HepG2 (cell line): ENCODE data around the gene CSF3R. TPM values are rescaled to one million over a fixed set of nuclear protein-coding genes. Genes with fewer than 3 reads are reported as not detected.
"Not testable (repeated sequence)": the region's sequence is repeated elsewhere in the genome, so short reads cannot be mapped to it uniquely, and the experiment has no call there.

ENCODE experiments used
- ATAC-seq: fragments of 200-7000 bp; cut with Tn5 transposase; 3 replicates; pipeline ENCODE4 v1.9.1; 2020; ENCODE audit warnings: mild to moderate bottlenecking, moderate library complexity
- BruUV-seq: library from RNA; stranded (reverse); fragments of 400-500 nt; replicated peaks from 2 replicates; lab custom pipeline; 2021; lab: Mats Ljungman, UMichigan
- CTCF ChIA-PET: fragments of 300-600 bp; formaldehyde crosslinking; extraction: SDS; loops from one replicate; lab custom pipeline; 2021; ENCODE audit warnings: low total read pairs, inconsistent platforms, low intra/inter-chr PET ratio; lab: Yijun Ruan, JAX
- POLR2A ChIA-PET: fragments of 350-600 bp; sonication (Branson Sonifier 250); formaldehyde crosslinking; loops from one replicate; lab custom pipeline; 2020; ENCODE audit warnings: antibody characterized with exemption, inconsistent platforms; lab: Yijun Ruan, JAX
- DNase-seq: peaks from one replicate; pipeline ENCODE4 v3.0.0-alpha.2; 2015; ENCODE audit warnings: low spot score
- FAIRE-seq: peaks from 3 replicates; lab custom pipeline; 2011; peaks lifted over from hg19 to GRCh38; lab: Jason Lieb, UNC
- H2AFZ ChIP-seq: one replicate; pipeline ENCODE4 v1.6.1; 2011; ENCODE audit warnings: low read length, inconsistent platforms
- H3K27ac ChIP-seq: fragments of 300-600 bp; 3 replicates; pipeline ENCODE4 v1.8.0; 2011; ENCODE audit warnings: mixed run types, mild to moderate bottlenecking, mixed read lengths, low read length, inconsistent platforms; ENCODE audit not compliant: insufficient read depth; ENCODE audit errors: extremely low read length
- H3K27me3 ChIP-seq, 2 experiments: fragments of 200-600 bp in 1 of 2; 2 replicates in 1 of 2; 3 replicates in 1 of 2; pipeline versions ENCODE4 v1.6.0 to v1.8.0; 2011; ENCODE audit warnings: low read length in 2 of 2, mild to moderate bottlenecking in 2 of 2, moderate library complexity in 2 of 2, inconsistent platforms in 1 of 2; ENCODE audit not compliant: insufficient read depth in 2 of 2, control insufficient read depth in 1 of 2
- H3K36me3 ChIP-seq, 2 experiments: fragments of 200-600 bp in 1 of 2; replicated peaks in 1 of 2; 2 replicates in 1 of 2; 3 replicates in 1 of 2; pipeline versions ENCODE4 v1.5.1 to v1.8.0; 2011; ENCODE audit warnings: low read length in 2 of 2, inconsistent platforms in 1 of 2; ENCODE audit not compliant: insufficient read depth in 2 of 2, control insufficient read depth in 1 of 2
- H3K4me1 ChIP-seq: 2 replicates; pipeline ENCODE4 v1.5.1; 2012; ENCODE audit warnings: low read length, inconsistent platforms; ENCODE audit not compliant: insufficient read depth
- H3K4me2 ChIP-seq: 2 replicates; pipeline ENCODE4 v1.6.0; 2011; ENCODE audit warnings: low read depth, low read length, inconsistent platforms
- H3K4me3 ChIP-seq, 3 experiments: fragments of 200-600 bp in 1 of 3; sonication (generic), shearing (Covaris generic) in 1 of 3; replicated peaks in 1 of 3; 2 replicates each; pipeline ENCODE4 v1.5.1; 2011 to 2016; ENCODE audit warnings: low read length in 3 of 3, inconsistent platforms in 2 of 3, low read depth in 2 of 3, mild to moderate bottlenecking in 2 of 3, control low read depth in 1 of 3, mixed read lengths in 1 of 3; ENCODE audit not compliant: insufficient read depth in 1 of 3
- H3K79me2 ChIP-seq: one replicate; pipeline ENCODE4 v1.6.1; 2011; ENCODE audit warnings: low read length, inconsistent platforms; ENCODE audit not compliant: insufficient read depth
- H3K9ac ChIP-seq: 2 replicates; pipeline ENCODE4 v1.6.0; 2011; ENCODE audit warnings: mild to moderate bottlenecking, low read depth, low read length, inconsistent platforms; ENCODE audit not compliant: insufficient read depth
- H3K9me3 ChIP-seq: 2 replicates; pipeline ENCODE4 v1.5.1; 2012; ENCODE audit warnings: mild to moderate bottlenecking, low read length
- H4K20me1 ChIP-seq: 2 replicates; pipeline ENCODE4 v1.6.0; 2011; ENCODE audit warnings: inconsistent platforms, mild to moderate bottlenecking, low read length, moderate library complexity; ENCODE audit not compliant: insufficient read depth
- ATF7 ChIP-seq, 2 experiments: fragments of 450-650 bp in 1 of 2; sonication (generic) in 1 of 2; formaldehyde crosslinking in 1 of 2; IDR thresholded peaks; 2 replicates each; pipeline versions ENCODE4 v1.4.0 to v1.6.1; 2016 to 2020; ENCODE audit warnings: antibody characterized with exemption in 1 of 2, mild to moderate bottlenecking in 1 of 2, missing genetic modification reagents in 1 of 2
- PITX1 ChIP-seq: sonication (generic); formaldehyde crosslinking; IDR thresholded peaks from 2 replicates; pipeline ENCODE4 v1.5.1; 2020; ENCODE audit warnings: mild to moderate bottlenecking, missing genetic modification reagents
- ZNF768 ChIP-seq: sonication (generic); formaldehyde crosslinking; IDR thresholded peaks from 2 replicates; pipeline ENCODE4 v1.4.0; 2020; ENCODE audit warnings: missing genetic modification reagents
- WGBS: methylation state at CpG from one replicate; pipeline ENCODE4 v1.1.6; 2017; ENCODE audit warnings: low lambda C conversion rate; 5-methylcytosine and 5-hydroxymethylcytosine counted together
- in situ Hi-C: cut with HindIII; loops from 2 replicates; pipeline ENCODE4 v1.10.0; 2017; ENCODE audit warnings: low pct_unique_long_range_greater_than_20kb; ENCODE audit not compliant: extremely low pct_ligation_motif_present
- intact Hi-C: fragments of 100-400 bp; cut with micrococcal nuclease; formaldehyde crosslinking; loops from one replicate; pipeline ENCODE4 v1.10.0; 2022; ENCODE audit not compliant: unreplicated experiment
- polyA plus RNA-seq, 8 experiments: library from polyadenylated mRNA; depleted of rRNA in 3 of 8; stranded (reverse) in 7 of 8; unstranded in 1 of 8; fragments of >200 nt; fragmentation: Illumina TruSeq in 4 of 8; extraction: Trizol in 4 of 8; gene quantifications; 2 replicates each; pipeline versions ENCODE4 v1.2.1 to v1.2.3, GENCODE V29; 2011 to 2016; ENCODE audit warnings: low read depth in 4 of 8, missing spikeins in 1 of 8, mixed read lengths in 1 of 8; ENCODE audit not compliant: insufficient read depth in 1 of 8
- total RNA-seq, 5 experiments: library from RNA; depleted of rRNA; stranded (reverse); fragments of >200 nt; fragmentation: Illumina TruSeq; extraction: Trizol; gene quantifications; 2 replicates each; pipeline ENCODE4 v1.2.3, GENCODE V29; 2016; ENCODE audit warnings: low read depth in 1 of 5

Gene CSF3R
- total and polyA plus RNA-seq, 2 of the 13 experiments (the other 11 are each of a cell fraction or from before 2014, with no cell fraction given), result 11.9 to 28.8 TPM

DNA sequence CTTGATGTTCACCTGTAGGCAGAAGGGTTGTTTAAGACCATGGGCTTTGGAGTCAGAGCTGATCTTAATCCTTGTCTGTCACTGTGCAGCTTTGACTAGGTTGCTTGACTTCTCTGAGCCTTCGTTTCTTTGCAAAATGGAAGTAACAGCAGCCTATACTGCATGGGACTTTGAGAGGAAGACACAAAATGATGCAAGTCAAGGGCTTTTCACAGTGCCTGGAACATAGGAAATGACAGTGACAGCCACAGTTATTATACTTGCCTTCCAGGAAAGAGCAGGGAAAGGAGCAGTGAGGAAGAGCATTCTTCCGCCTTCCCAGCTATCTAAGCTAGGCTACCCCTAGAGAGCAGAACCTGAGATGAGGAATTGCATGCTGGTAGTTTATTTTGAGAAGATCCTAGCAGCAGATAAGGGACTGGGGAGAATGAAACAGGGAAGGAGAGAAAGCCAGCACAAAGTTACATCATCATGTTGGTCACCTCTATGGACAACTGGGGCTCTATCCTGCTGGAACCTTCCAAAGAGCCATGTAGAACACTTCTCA lies 3.1 kb downstream of the CSF3R start:
- H3K4me3 ChIP-seq, result no peak overlapping the region
- H3K4me2 ChIP-seq, result no peak overlapping the region
- no peaks in the 10 kb centered on the region for H3K9me3 ChIP-seq
- POLR2A ChIA-PET, result no interaction called here
- peaks cover 0 to 3% of the 10 kb centered on the region in 2 experiments; a peak in 1 of 5 replicates for H3K36me3 ChIP-seq
- H3K9ac ChIP-seq, result no peak overlapping the region
- peak; percentile 84; the same call in 1 of the 2 replicates for TF ChIP-seq ZNF768 (CRISPR knock-in tag)
- 0 out of 2 replicates have a peak, but pooled peaks have one; percentile 15 for TF ChIP-seq ATF7 (IDR thresholded peaks at IDR 0.05)
- TF ChIP-seq ATF7 (CRISPR knock-in tag; IDR thresholded peaks at IDR 0.05), result no peak
- TF ChIP-seq PITX1, result no peak
- TF ChIP-seq, all 625 proteins: peak for 2
- Histone ChIP-seq H4K20me1 (no peaks in the 10 kb centered on the region), H2AFZ (no peak overlapping the region), H3K79me2 (no peaks in the 10 kb centered on the region), H3K27me3 (no peaks in the 10 kb centered on the region; a peak in 1 of 5 replicates), H3K27ac (no peak overlapping the region), H3K4me1 (peaks cover 31% of the 10 kb centered on the region)
- in situ Hi-C loops (no loop called here), intact Hi-C loops (no loop called here)
- CTCF ChIA-PET, result no interaction called here
- 90% methylated on average over 2 of the region's 2 CpGs for WGBS
- BruUV-seq, result no TSS peak
- ATAC-seq (no peak), DNase-seq (no peak), FAIRE-seq (no peak)

DNA sequence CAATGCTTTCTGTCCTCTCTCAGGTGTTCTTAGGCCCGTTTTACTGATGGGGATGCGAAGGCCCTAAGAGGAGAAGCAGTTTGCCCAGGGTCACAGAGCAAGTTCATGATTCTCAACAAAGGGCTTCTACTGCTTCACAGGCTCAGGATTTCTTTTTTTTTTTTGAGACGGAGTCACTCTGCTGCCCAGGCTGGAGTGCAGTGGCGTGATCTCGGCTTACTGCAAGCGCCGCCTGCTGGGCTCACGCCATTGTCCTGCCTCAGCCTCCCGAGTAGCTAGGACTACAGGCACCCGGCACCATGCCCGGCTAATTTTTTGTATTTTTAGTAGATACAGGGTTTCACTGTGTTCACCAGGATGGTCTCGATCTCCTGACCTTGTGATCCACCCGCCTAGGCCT lies 5.1 kb downstream of the CSF3R start:
- H3K36me3 ChIP-seq, H3K79me2 ChIP-seq, intact Hi-C loops, H4K20me1 ChIP-seq, BruUV-seq, FAIRE-seq, H3K9ac ChIP-seq, ATAC-seq, POLR2A ChIA-PET, H3K9me3 ChIP-seq, H3K27me3 ChIP-seq, H2AFZ ChIP-seq, H3K27ac ChIP-seq, CTCF ChIA-PET, H3K4me3 ChIP-seq, DNase-seq, H3K4me2 ChIP-seq, in situ Hi-C loops: not testable (repeated sequence)
- peaks cover 15% of the 10 kb centered on the region for H3K4me1 ChIP-seq
- 96% methylated on average over 13 of the region's 13 CpGs for WGBS
